Stimulated activated CD4-positive, alpha-beta T cell treated with anti-CD3 and anti-CD28 coated beads, Interleukin-12 subunit alpha, Interleukin-12 subunit beta, amount 100 ng/mL, for 4 hours (primary cell): ENCODE results near the gene TMOD1.

Experiments used
- DNase-seq: peaks from one replicate; pipeline ENCODE4 v3.0.0-alpha.2; 2020

TMOD1 gene

DNA sequence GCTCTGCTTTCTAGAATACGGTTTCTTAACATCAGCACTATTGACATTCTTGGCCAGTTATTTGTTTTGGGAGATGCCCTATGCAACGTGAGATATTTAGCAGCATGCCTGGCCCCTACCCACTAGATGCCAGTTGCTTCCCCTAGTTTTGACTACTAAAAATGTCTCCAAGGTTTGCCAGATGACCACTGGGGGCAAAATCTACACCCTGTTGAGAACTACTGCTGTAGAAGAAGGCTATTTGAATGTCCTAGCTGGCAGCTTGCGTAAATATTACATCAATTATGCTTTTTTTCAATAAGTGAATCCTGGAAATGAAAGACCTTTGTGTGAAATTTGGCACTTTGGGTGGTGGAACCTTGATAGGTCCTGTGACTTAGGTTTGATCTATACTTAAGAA, 137.2 kb downstream of the TMOD1 start:
- DNase-seq, result no peak

DNA sequence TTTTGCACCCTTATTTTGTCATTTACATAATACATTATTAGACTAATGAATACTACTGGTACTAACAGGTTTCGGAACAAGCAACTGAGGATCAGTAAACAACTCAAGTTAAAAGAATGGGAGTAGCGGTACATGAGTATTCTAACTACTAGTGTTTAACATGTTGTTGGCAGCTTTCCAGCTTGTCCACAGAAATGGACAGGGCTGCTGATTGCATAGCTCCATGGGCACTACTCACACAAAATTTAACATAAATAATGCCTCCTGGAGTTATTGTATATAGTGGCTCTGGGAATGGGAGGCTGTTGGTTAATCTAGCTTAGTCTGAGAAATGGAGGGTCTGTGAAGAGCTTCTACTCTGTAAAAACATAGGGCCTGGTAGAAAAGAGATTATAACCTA, 138.9 kb downstream of the TMOD1 start:
- no peak for DNase-seq

DNA sequence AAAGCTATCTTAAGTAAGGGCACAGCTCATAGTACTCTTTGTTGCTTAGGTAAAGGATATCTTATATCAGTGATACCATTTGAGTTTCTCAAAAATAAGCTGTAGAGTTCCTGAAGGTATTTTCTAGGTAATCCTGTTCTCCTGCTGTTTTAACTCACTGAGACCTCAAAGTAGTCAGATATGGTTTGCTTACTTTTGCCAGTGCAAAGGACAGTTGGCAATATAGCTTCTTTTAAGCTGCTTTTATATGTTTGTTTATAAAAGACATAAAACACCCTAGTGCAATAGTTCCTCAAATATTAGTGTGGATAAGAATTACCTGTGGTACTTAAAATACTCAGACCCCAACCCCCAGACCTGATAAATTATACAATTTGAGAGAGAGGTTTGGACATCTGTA, 144.3 kb downstream of the TMOD1 start:
- no peak for DNase-seq

DNA sequence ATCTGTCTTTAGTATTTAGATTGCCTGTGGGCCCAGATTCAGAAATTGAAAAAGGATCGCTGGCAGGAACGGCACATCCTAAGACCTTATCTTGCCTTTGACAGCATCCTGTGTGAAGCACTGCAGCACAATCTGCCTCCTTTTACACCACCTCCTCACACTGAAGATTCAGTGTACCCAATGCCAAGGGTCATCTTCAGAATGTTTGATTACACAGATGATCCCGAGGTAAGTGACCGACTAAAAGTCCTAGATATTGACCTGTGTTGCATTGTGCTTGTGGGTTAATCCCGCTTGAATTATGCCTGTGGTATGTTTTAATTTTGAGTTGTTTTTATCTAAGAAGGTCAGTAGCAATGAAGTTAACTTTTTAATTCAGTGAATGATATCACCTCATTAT, 146.5 kb downstream of the TMOD1 start:
- no peak for DNase-seq
